Ishikawa (cell line): Measurements from ENCODE around the gene OLR1.

Experiments
- CEBPB ChIP-seq: IDR thresholded peaks from 2 replicates; pipeline ENCODE4 v1.6.1; 2012
- CREB1 ChIP-seq: IDR thresholded peaks from 2 replicates; pipeline ENCODE4 v1.6.1; 2012; ENCODE audit warnings: low read depth
- EGR1 ChIP-seq: IDR thresholded peaks from 2 replicates; pipeline ENCODE4 v1.6.1; 2012
- EP300 ChIP-seq: IDR thresholded peaks from 2 replicates; pipeline ENCODE4 v1.6.1; 2012; ENCODE audit warnings: borderline replicate concordance
- FOXM1 ChIP-seq: IDR thresholded peaks from 2 replicates; pipeline ENCODE4 v1.6.1; 2012; ENCODE audit warnings: low read depth, borderline replicate concordance
- MAX ChIP-seq: IDR thresholded peaks from 2 replicates; pipeline ENCODE4 v1.6.1; 2012
- NFIC ChIP-seq: IDR thresholded peaks from 2 replicates; pipeline ENCODE4 v1.6.1; 2012
- RAD21 ChIP-seq: IDR thresholded peaks from 2 replicates; pipeline ENCODE4 v1.6.1; 2012; ENCODE audit warnings: low read depth
- REST ChIP-seq: IDR thresholded peaks from 2 replicates; pipeline ENCODE4 v1.6.1; 2012; ENCODE audit warnings: low read depth, mild to moderate bottlenecking
- TAF1 ChIP-seq: IDR thresholded peaks from 2 replicates; pipeline ENCODE4 v1.6.1; 2012; ENCODE audit warnings: low read depth, mild to moderate bottlenecking
- TCF12 ChIP-seq: IDR thresholded peaks from 2 replicates; pipeline ENCODE4 v1.6.1; 2012; ENCODE audit warnings: low read depth
- TEAD4 ChIP-seq: IDR thresholded peaks from 2 replicates; pipeline ENCODE4 v1.6.1; 2012
- YY1 ChIP-seq: IDR thresholded peaks from 2 replicates; pipeline ENCODE4 v1.6.1; 2012; ENCODE audit warnings: low read depth
- ZBTB7A ChIP-seq: IDR thresholded peaks from 2 replicates; pipeline ENCODE4 v1.6.1; 2012; ENCODE audit warnings: low read depth
- TF ChIP-seq, protein P1 (sequence below): IDR thresholded peaks from 2 replicates; pipeline ENCODE4 v1.6.1; 2012

The OLR1 gene

GRCh38 chr12:10131111-10131690 is 40.7 kb downstream of the OLR1 start:
- TF ChIP-seq EP300 (no peak), MAX (no peak), YY1 (no peak)

DNA sequence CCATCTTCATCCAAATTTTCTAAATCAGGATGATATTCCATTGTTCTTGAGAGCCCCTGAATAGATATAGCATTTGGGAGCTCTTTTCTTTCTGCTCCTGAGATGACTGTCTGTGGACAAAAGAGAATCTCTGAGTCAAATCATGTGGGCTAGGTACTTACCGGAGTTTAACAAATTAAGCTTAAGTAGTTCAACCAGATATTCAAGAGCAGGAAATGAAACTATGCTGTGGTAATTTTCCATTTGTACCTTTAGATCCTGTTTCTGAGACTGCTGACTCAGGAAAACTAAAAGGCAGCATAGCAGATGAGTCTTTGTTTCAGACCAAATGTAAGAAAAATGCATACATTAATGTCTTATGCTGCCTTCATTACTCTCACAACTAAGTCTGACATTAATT is 41.9 kb downstream of the OLR1 start, which contains the start of gene CLEC7A:
Gene CLEC7A, minus strand, starts transcription at position 158 of the 400 bp plus-strand sequence. Its CDS starts 117 bp downstream, at position 41.
- TF ChIP-seq CEBPB = no peak

DNA sequence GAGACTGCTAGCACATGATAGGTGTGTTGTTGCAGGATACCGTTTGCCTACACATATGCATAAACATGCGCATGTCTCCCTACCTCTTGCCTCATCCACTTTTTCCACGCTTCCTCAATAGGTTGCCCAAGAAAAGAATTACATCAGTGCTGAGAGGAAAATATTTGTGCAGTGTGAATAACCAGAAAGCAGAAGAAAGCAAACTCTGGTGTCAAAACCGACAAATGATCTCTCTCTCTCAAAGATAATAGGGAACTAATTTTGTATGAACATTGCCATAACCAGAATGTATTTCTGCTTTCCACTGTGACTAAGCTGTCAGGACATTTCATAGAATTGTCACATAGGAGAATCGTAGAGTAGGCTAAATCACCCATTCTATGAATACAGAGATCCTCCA is 43.2 kb downstream of the OLR1 start:
- TF ChIP-seq TAF1 (no peak), TEAD4 (no peak), EP300 (no peak), CREB1 (no peak), EGR1 (no peak)

- TF ChIP-seq TCF12 = no peak
- TF ChIP-seq TAF1 = no peak
- TF ChIP-seq NFIC = no peak
- no peak for TF ChIP-seq YY1
Measured at GRCh38 chr12:10126413-10126812, 45.5 kb downstream of the OLR1 start.

DNA sequence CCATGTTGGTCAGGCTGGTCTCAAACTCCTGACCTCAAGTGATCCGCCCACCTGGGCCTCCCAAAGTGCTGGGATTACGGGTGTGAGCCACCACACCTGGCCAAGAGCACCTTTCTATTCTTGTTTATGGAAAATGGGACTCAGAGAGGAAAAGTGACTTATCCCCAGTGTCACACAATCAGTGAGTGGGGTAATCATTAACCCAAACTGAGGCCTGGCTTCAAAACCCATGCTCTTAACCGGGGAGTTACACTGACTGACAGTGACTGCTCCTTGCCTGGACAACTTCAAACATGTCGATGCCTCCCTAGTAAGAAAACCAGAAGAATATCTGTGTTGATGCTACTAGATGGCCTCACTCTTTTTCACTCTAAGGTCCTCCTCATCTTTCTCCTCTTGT is 49.2 kb downstream of the OLR1 start:
- TF ChIP-seq CREB1 (no peak), ZBTB7A (no peak)
- TF ChIP-seq, protein P1, sequence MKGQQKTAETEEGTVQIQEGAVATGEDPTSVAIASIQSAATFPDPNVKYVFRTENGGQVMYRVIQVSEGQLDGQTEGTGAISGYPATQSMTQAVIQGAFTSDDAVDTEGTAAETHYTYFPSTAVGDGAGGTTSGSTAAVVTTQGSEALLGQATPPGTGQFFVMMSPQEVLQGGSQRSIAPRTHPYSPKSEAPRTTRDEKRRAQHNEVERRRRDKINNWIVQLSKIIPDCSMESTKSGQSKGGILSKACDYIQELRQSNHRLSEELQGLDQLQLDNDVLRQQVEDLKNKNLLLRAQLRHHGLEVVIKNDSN = no peak

DNA sequence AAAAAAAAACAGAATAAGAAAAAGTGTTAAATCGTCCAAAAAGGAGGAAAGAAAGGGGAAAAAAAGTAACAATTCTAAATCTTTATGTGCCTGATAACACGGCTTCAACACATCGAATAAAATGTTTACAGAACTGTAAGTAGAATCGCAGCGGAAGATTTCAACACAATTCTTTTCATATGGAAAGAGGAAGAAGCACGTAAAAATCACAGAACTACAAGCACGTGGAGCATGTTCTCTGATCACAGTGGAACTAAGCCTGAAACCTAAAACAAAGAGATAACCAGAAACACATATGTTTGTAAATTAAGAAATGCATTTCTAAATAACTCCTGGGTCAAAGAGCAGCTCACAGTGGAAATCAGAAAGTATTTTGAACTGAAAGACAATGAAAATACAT is 50.7 kb downstream of the OLR1 start:
- TF ChIP-seq TAF1 (no peak), MAX (no peak), CREB1 (no peak), TEAD4 (no peak), TCF12 (no peak), CEBPB (no peak), RAD21 (no peak), REST (no peak), EP300 (no peak), FOXM1 (no peak), EGR1 (no peak), NFIC (no peak), ZBTB7A (no peak), YY1 (no peak)
- TF ChIP-seq, protein P1 = no peak

DNA sequence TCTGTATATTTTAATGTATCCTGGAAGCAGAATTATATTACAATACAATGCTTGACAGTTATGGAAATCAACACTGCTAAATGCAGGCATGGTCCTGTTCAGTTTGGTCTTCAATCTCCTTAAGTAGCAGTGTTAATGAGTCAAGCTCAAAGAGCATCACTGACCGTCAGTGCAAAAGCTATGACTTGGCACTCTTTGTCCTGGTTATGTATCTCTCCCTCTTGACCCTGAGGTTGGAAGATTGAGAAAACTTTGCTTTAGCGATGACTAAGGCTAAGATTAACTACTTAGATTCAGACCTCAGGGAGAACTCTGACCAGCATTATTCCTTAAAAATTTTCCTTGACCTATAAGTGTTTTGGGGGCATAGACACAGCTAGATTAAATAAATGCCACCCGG is 52.9 kb downstream of the OLR1 start:
- TF ChIP-seq RAD21 (no peak), TCF12 (no peak), ZBTB7A (no peak), TAF1 (no peak), EP300 (no peak), REST (no peak), TEAD4 (no peak), CEBPB (no peak), FOXM1 (no peak), CREB1 (no peak), EGR1 (no peak), NFIC (no peak), MAX (no peak), YY1 (no peak)
- TF ChIP-seq, protein P1 = no peak
